ENCODE measurements around the gene ALLC. TPM values are rescaled to one million over a fixed set of nuclear protein-coding genes. Genes with fewer than 3 reads are reported as not detected.
"Not testable (repeated sequence)": the region's sequence is repeated elsewhere in the genome, so short reads cannot be mapped to it uniquely, and the experiment has no call there.

Gene ALLC
- total RNA-seq, 1 donor from 2014 or later: not detected

- intact Hi-C loops (cut with DNase I): no loop called here
- H3K27me3 ChIP-seq: no peaks in the 10 kb centered on the region
- no peaks in the 10 kb centered on the region for H3K9me3 ChIP-seq
- H3K4me3 ChIP-seq: no peak overlapping the region
- DNase-seq: peak; percentile 30
- H3K27ac ChIP-seq: no peak overlapping the region
- TF ChIP-seq, protein P1, sequence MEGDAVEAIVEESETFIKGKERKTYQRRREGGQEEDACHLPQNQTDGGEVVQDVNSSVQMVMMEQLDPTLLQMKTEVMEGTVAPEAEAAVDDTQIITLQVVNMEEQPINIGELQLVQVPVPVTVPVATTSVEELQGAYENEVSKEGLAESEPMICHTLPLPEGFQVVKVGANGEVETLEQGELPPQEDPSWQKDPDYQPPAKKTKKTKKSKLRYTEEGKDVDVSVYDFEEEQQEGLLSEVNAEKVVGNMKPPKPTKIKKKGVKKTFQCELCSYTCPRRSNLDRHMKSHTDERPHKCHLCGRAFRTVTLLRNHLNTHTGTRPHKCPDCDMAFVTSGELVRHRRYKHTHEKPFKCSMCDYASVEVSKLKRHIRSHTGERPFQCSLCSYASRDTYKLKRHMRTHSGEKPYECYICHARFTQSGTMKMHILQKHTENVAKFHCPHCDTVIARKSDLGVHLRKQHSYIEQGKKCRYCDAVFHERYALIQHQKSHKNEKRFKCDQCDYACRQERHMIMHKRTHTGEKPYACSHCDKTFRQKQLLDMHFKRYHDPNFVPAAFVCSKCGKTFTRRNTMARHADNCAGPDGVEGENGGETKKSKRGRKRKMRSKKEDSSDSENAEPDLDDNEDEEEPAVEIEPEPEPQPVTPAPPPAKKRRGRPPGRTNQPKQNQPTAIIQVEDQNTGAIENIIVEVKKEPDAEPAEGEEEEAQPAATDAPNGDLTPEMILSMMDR (IDR thresholded peaks at IDR 0.05): no peak
- H3K36me3 ChIP-seq: no peaks in the 10 kb centered on the region
- peaks cover 3% of the 10 kb centered on the region for H3K4me1 ChIP-seq
- no peak for ATAC-seq
Observed at GRCh38 chr2:3633982-3634595, 23.9 kb upstream of the ALLC start.

DNA sequence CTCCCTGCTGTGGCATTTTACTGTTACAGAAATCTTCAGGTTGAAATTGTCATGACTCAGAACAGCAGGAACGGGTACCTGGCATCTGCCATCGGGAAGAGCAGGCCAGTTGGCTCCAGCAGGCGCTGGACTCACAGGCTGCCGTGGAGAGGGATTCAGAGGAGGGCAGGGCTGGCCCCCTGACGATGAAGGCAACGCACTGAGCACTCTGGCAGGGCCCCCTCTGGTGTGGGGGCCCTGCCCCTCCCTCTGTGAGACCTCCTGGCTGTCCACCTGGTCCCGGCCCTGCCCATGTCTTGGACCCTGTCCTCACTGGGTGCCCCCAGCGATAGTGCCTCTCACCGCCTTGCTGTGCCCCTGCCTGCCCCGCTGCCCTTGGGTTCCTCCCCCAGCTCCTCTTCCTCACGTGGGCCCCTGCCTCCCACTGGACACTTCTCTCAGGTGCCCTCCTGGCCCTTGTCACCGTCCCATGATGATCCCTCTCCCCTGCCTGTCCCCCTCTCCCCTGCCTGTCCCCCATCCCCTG, 23.3 kb upstream of the ALLC start:
- Histone ChIP-seq H3K4me3 (no peak overlapping the region), H3K4me1 (peaks cover 3% of the 10 kb centered on the region), H3K27me3 (no peaks in the 10 kb centered on the region), H3K27ac (no peak overlapping the region), H3K36me3 (no peaks in the 10 kb centered on the region), H3K9me3 (no peaks in the 10 kb centered on the region)
- TF ChIP-seq, protein P1 (IDR thresholded peaks at IDR 0.05): no peak
- DNase-seq (peak; percentile 59), ATAC-seq (no peak)
- intact Hi-C loops (cut with DNase I): no loop called here

DNA sequence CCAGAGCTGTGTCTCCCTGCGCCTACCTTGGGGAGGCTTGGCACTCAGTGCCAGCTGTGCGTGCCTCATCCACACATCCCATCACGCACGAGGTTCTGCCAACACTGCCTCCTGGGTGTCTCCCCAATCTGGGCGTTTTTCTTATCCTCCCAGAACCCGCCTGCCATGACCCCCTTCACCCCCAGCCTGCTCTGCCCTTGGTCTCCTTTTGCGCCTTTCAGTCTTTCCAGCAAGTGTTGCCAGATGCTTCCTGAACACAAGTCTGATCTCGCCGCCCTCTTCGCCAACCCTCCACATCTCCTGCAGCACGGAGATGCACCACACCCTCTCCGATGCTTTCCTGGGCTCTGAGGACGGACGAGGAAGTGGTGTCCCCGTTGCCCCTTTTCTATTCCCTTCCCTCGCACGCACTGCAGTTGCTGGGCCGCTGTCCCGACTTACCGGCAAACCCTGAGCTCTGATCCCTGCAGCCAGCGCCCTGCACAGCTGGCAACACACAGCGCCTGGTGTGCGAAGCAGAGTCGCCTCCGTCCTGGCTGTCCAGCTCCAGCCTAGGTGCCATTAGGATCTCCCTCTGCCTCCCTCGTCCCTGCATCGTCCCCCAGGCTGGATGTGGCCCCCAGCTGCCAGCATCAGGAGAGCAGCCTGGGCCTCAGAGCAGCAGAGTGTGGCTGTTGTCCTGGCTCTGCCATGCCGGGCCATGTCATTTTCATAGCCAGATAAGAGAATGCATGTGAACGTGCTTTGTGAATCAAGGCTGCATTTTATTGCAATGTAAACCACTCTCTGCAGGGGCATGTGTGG, 22.6 kb upstream of the ALLC start:
- Histone ChIP-seq H3K4me1 (peaks cover 3% of the 10 kb centered on the region), H3K27me3 (no peaks in the 10 kb centered on the region), H3K9me3 (no peaks in the 10 kb centered on the region), H3K36me3 (no peaks in the 10 kb centered on the region), H3K27ac (no peak overlapping the region), H3K4me3 (no peak overlapping the region)
- DNase-seq (peak; percentile 56), ATAC-seq (no peak)
- intact Hi-C loops (cut with DNase I): no loop called here
- TF ChIP-seq, protein P1 (IDR thresholded peaks at IDR 0.05): no peak

DNA sequence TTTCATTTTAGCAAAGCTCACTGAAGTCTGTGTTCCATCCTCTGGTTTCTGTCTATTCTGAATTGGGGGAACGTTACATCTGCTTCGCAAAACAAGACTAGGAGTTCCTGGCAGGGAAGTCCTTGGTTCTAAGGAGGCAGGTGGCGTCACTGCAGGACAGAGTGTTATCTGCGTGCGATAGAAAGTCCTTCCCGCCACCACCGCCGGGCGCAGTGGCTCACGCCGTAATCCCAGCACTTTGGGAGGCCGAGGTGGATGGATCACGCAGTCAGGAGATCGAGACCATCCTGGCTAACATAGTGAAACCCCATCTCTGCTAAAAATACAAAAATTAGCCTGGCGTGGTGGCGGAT, 22.0 kb upstream of the ALLC start:
- DNase-seq: peak; percentile 11
- H3K4me3 ChIP-seq; H3K27ac ChIP-seq; H3K4me1 ChIP-seq; intact Hi-C loops (cut with DNase I); H3K27me3 ChIP-seq; ATAC-seq; H3K36me3 ChIP-seq; H3K9me3 ChIP-seq: not testable (repeated sequence)

DNA sequence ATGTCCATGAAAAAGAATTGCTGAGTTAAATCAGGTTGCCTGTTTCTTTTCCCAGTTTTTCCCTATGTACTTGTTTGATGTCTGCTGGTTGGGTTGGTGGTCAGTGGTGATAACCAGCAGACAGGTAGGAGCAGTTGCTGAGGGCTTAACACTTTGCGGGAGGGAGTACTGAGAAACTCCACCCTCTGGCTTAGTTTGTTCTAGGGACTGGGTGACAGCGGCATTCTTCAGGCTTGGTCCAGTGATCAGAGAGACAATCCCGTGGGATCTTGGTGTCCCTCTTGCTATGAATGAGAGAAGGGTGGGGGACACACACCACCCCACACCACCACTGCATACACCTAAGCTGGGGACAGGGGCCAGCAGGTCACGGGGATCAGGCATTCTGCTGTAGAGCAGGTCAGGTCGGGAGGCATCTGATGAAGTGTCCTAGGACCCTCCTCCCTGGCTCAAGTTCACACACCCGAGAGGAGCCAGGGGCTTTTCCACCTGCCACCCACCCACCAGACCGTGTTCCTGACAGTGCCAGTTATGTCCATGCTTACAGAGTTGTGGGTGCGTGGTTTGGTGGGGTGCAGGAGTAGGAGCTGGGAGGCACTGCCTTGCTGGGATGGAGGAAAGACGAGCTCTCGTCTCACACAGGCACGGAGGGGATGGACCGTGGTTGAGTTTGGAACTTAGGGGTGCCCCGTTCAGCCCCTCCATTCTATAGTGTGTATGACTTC, 21.3 kb upstream of the ALLC start:
- ATAC-seq (no peak), DNase-seq (peak; percentile 50)
- Histone ChIP-seq H3K9me3 (no peaks in the 10 kb centered on the region), H3K36me3 (no peaks in the 10 kb centered on the region), H3K4me1 (no peaks in the 10 kb centered on the region), H3K27ac (no peak overlapping the region), H3K27me3 (no peaks in the 10 kb centered on the region), H3K4me3 (no peak overlapping the region)
- intact Hi-C loops (cut with DNase I): no loop called here
- TF ChIP-seq, protein P1 (IDR thresholded peaks at IDR 0.05): no peak

DNA sequence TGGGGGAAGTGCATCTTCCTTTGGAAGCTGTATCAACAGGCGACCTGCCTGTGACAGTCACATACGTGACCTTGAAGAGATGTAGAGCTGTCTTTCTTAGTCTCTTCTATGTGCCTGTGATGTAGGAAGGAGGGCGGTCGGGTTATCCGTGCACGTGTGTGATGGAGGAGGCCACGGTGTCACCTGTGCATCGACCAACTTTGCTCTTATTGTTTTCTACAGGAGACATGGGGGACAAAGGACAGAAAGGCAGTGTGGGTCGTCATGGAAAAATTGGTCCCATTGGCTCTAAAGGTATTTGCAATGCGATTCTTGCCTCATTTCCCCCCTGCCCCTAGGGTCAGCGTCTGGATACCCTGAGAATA, 20.7 kb upstream of the ALLC start:
- no peak for ATAC-seq
- no peak overlapping the region for H3K4me3 ChIP-seq
- no peaks in the 10 kb centered on the region for H3K9me3 ChIP-seq
- no peak overlapping the region for H3K27ac ChIP-seq
- no peaks in the 10 kb centered on the region for H3K36me3 ChIP-seq
- no peaks in the 10 kb centered on the region for H3K27me3 ChIP-seq
- DNase-seq: peak; percentile 16
- intact Hi-C loops (cut with DNase I): no loop called here
- no peaks in the 10 kb centered on the region for H3K4me1 ChIP-seq
- TF ChIP-seq, protein P1 (IDR thresholded peaks at IDR 0.05): no peak

Data from upper lobe of right lung (tissue), 1 donor.